ENCODE measurements around the gene ZNF766.

GRCh38 chr19:52237771-52238400, 31.5 kb upstream of the ZNF766 start:
- TF ChIP-seq, protein P1, sequence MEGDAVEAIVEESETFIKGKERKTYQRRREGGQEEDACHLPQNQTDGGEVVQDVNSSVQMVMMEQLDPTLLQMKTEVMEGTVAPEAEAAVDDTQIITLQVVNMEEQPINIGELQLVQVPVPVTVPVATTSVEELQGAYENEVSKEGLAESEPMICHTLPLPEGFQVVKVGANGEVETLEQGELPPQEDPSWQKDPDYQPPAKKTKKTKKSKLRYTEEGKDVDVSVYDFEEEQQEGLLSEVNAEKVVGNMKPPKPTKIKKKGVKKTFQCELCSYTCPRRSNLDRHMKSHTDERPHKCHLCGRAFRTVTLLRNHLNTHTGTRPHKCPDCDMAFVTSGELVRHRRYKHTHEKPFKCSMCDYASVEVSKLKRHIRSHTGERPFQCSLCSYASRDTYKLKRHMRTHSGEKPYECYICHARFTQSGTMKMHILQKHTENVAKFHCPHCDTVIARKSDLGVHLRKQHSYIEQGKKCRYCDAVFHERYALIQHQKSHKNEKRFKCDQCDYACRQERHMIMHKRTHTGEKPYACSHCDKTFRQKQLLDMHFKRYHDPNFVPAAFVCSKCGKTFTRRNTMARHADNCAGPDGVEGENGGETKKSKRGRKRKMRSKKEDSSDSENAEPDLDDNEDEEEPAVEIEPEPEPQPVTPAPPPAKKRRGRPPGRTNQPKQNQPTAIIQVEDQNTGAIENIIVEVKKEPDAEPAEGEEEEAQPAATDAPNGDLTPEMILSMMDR (IDR thresholded peaks at IDR 0.05), result peak; percentile 80 to 92 (median 88)
- TF ChIP-seq POLR2AphosphoS5 (IDR thresholded peaks at IDR 0.05), result no peak
- TF ChIP-seq POLR2A (IDR thresholded peaks at IDR 0.05), result no peak

Measured in breast epithelium (tissue), 3 donors.